HG03175 (cell line): ENCODE results near the gene EMX1.

ENCODE experiments used
- ATAC-seq: cut with Tn5 transposase; IDR thresholded peaks from one replicate; pipeline ENCODE4 v1.9.1; 2021; ENCODE audit warnings: mild to moderate bottlenecking, moderate library complexity; ENCODE audit not compliant: unreplicated experiment

EMX1 gene

GRCh38 chr2:72956050-72956395 lies 38.7 kb downstream of the EMX1 start:
- ATAC-seq: no peak

- no peak for ATAC-seq
Observed at GRCh38 chr2:72956936-72957335, 39.6 kb downstream of the EMX1 start.

- no peak for ATAC-seq
Observed at GRCh38 chr2:72958542-72959385, 41.4 kb downstream of the EMX1 start.

GRCh38 chr2:72959554-72959953 lies 42.2 kb downstream of the EMX1 start:
- ATAC-seq: no peak

- no peak for ATAC-seq
Observed at GRCh38 chr2:72959995-72960981, 43.0 kb downstream of the EMX1 start.

GRCh38 chr2:72961036-72961720 lies 43.9 kb downstream of the EMX1 start:
- ATAC-seq: no peak

- no peak for ATAC-seq
Observed at GRCh38 chr2:72961853-72962468, 44.6 kb downstream of the EMX1 start.

GRCh38 chr2:72962911-72963310 lies 45.6 kb downstream of the EMX1 start:
- no peak for ATAC-seq

GRCh38 chr2:72963423-72964145 lies 46.3 kb downstream of the EMX1 start:
- ATAC-seq: no peak

GRCh38 chr2:72964146-72964525 lies 46.8 kb downstream of the EMX1 start:
- ATAC-seq: no peak

GRCh38 chr2:72965016-72965415 lies 47.7 kb downstream of the EMX1 start:
- ATAC-seq: no peak

- no peak for ATAC-seq
Observed at GRCh38 chr2:72965770-72966450, 48.6 kb downstream of the EMX1 start.

- ATAC-seq: no peak
Observed at GRCh38 chr2:72968286-72968685, 51.0 kb downstream of the EMX1 start.

- ATAC-seq: no peak
Observed at GRCh38 chr2:72969706-72970105, 52.4 kb downstream of the EMX1 start.

GRCh38 chr2:72971036-72971435 lies 53.7 kb downstream of the EMX1 start:
- no peak for ATAC-seq

- ATAC-seq: no peak
Observed at GRCh38 chr2:72972352-72973136, 55.2 kb downstream of the EMX1 start.

- no peak for ATAC-seq
Observed at GRCh38 chr2:72973137-72973535, 55.8 kb downstream of the EMX1 start.

- peak; percentile 89 for ATAC-seq
Observed at GRCh38 chr2:72973566-72974435, 56.5 kb downstream of the EMX1 start.
